Activated CD8-positive, alpha-beta memory T cell treated with anti-CD3 and anti-CD28 coated beads, Interleukin-2, amount 50 U/mL, for 1 hour (primary cell): Measurements from ENCODE around the gene CASK.
"Not testable (repeated sequence)": the region's sequence is repeated elsewhere in the genome, so short reads cannot be mapped to it uniquely, and the experiment has no call there.

Experiments
- DNase-seq: peaks from one replicate; pipeline ENCODE4 v3.0.0-alpha.2; 2020; ENCODE audit errors: extremely low read depth

Gene CASK

DNA sequence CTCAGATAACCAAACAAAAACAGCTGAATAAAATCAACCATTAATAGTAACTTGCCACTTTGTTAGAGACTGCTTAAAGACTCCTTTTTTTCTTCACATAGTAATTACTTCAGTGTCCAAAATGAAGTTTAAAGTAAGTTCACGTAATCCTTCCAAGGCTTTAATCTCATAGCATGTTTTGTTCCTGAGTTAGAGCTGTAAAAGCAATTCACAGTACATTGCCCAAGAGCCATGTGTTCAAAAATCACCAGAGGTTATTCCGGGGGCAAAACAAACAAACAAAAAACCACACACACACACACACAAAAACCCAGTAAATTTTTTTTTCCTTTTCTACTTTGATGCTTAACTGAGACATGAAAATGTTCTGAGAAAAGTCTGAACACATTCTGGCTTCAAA is 193.3 kb downstream of the CASK start:
- DNase-seq = no peak

DNA sequence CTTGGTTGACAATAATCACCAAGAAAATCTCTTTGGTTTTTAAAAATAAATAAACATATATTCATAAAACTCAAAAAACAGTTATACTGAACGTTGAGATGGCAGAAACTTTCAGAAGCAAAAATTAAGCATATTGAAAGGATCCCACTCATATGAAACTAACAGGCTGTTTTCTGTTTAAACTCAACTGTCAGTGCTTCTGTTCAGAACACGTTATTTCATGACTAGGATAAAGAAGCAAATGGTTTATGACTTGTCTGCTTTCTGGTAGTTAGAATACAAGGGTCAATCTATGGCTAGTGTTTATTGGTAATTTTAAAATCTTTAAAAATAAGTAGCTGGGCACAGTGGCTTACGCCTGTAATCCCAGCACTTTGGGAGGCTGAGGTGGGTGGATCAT is 195.2 kb downstream of the CASK start:
- DNase-seq = no peak

DNA sequence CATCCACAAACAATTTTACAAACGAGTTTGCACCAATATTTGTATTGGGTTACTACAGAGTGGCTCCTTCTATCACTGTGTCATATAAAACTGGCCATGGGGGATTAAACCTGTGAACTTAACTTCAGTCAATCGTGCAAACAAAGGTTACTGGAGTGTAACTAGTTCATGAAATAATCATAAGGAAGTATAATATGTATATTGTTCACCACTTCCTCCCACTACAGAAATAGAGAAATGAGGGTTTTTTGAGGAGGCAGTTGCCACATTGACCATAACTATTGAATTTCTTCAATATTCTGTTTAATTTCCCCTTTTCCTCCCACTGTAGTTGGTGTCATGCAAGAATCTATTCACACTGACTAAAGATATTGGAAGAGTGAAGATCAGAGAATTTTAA is 199.5 kb downstream of the CASK start, which contains the start of gene GPR82:
GPR82 (plus strand) TSS at position 356 of the 400 bp plus-strand sequence. CDS start 2,846 bp downstream, outside the sequence.
- DNase-seq = no peak

DNA sequence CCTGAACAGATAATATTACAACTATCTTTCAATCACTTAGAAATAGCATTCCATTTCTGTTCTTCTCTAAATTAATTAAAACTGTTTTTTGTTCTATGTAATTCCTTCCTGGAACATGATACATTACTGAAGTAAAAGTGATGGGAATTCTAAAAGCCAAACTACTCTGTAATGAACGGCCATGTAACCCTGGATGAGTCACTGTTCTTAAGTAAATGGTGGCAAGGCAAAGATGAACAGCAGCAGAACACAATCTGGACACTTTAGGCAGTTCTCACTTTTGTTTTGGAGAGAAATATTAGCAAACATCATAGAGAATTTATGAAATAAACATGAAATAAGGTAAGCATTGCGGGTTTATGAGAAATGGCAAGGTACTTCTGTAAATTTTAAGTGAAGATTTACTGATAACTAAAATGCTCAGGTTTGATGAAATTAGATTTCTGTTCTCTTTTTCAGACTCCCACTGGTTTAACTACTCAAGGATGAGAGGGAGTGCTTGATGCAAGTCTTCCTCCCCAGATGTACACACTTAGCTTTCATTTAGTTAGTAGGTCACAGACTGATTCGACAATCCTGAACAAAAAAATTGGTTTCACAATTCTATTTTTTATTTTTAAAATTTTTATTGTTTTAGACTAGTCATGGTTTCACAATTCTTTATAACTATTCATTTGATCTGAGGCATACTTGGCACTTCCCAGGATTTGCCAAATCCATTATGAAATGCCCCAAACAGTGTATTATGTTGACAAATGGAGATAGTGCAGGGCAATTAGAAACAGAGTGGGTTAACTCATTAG is 200.3 kb downstream of the CASK start:
- no peak for DNase-seq

DNA sequence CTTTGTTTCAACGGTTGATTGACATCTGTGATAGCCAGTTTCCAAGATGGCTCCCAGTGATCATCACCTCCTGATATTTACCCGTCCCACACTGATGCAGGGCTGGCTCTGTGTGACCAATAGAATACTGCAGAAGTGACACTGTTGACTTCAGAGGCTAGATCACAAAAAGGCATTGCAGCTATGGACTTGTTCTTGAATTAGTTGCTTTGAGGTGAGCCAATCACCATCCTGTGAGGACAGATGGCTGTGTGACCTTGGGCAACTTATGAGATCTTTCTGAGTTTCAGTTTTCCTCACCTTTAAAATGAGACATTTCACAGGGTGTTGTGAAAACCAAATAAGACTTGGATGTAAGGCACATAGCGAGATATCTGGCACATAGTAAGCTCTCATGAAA is 201.1 kb downstream of the CASK start:
- no peak for DNase-seq

DNA sequence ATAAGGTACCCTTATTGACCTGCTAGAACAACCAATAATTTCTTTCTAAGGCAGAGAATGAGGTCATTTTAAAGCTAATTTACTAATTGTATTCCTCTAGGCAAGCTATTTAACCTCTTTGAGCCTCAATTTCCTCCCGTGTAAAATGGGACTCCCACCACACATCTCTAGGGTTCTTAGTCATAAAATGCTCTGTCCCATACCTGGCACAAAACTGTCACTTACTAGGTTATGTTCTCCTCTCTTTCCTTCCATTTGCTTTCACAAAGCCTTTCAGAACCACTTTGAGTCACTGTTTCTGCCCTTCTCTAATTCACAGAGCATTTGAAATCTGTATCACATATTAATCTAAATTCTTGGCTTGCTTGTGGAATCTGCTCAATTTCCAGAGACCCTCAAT is 201.8 kb downstream of the CASK start:
- DNase-seq = no peak

DNA sequence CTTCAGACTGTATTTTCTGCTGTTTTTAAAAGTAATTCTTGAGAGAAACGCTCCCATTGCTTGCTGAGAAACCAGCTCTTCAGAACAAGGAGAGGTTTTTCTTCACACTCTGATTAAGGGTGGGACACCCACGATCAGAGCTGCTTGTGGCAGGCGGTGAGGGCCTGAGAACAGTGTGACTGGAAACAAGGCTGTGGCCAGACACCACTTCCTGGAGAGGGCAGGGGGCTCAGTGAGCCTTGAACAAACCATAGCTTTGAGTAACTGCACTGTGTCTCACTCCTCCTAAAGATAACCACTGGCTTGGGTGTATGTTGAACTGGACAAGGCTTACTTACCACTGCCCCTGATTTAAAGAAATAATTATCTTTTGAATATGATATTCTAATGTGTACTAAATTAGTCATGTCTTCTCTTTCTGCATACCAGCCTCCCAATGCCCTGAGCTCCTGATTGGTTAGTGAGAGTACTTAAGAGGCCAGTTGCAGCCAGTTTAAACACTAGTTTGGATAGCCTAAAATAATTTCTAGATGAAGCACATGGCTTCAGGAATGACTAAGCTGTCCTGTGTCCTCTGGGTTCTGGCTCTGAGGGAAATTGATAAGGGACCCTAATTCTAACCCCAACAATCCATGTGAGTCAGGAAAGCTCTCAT is 203.1 kb downstream of the CASK start:
- DNase-seq = peak; percentile 16

DNA sequence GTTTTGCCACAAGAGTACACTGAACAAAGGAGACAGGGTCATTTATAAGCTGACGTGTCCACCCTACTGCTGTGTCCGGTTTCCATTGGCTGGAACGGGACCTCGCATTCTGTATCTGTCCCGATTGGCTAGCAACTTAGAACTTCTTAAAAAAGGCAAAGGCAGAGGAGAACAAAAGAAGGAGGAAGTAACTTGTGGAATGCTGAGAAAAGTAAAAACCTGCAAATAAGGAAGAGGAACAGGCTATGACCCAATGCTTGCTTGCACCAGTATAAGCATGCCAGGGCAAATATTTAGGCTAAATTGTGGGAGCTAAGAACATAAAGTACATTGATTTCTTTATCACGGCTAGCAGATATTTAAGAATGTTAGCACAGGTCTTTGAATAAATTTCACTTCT is 203.7 kb downstream of the CASK start:
- DNase-seq = not testable (repeated sequence)

DNA sequence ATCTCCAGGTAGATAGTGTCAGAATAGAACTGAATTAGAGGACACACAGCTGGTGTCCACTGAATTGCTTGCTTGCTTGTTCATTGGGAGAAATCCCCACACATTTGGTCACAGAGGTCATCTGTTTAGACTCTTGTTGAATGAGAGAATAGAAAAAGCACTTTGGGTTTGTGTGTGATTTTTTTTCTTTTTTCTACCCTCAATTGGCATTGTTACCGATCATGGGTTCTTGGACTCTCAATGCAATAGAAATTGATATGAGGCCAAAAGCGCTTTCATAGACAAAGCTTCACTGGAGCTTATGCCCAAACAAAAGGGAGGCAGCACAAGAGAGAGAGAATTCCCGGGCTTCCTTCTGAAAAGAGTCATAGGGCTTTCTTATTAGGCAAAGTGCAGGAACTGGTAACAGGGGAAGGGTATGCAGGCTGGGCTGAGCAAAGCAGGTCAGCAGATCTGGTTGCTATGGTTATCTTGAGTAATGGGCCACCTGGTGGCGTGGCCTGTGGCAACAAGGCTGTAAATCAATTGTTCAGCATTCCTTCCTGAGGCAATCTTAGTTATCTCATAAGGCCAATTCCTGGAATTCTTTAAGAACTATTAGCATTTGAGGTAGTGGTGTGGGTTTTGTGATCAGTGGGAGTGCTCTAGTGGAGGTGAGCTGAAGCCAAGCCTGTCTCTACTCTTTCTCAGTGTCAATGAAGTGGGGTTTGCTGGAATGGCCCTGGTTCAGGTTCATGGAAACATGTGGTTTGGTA is 204.7 kb downstream of the CASK start:
- DNase-seq = no peak

DNA sequence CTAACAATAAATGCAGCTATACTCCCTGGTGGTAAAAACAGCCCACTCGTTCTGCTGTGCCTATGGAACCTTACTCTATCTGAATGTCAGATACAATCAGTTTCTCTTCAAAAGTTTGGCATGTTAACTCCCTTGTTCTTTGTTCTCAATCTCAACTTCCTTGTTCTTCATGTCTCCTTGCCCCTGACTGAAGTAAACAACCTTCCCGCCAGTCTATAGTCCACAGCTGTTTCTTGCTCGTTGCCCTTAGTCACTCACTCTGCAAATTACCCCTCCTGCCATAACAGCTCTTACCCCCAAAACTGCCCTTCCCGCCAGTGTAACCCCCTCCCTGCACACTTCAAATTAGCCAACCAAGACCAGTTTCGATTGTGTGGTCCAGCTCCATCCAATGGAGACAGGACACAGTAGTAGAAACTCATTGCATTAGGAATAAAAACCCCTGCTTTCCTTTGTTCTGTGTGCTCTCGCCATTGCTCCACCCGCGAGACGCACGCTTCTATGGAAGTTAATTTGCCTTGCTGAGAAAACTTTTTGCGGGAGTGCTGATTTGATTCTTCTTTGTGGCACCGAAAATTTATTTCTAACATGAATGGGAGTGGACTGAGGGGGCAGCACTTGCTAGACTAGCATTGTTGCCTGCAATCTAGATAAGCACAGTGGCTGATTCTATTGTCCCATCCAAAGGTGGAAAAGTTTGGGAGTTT is 206.4 kb downstream of the CASK start:
- DNase-seq = no peak

DNA sequence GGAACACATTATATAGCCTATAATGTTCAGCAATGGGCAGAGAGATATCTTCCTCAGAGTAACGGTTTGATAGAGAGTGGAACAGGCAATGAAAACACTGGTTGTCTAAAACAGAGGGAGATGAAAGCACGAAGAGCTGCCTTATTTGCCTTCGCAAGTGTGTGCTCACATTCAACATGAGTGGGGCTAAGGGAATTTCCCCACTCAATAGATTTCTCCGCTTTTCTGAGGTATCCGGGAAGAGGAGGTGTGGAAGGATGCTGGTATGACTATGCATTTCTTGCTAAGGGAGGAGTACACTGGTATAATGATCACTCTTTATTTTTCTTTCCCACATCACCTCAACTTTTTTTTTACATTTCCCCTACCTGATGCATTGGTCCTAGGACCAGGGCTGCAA is 207.1 kb downstream of the CASK start:
- DNase-seq = no peak

DNA sequence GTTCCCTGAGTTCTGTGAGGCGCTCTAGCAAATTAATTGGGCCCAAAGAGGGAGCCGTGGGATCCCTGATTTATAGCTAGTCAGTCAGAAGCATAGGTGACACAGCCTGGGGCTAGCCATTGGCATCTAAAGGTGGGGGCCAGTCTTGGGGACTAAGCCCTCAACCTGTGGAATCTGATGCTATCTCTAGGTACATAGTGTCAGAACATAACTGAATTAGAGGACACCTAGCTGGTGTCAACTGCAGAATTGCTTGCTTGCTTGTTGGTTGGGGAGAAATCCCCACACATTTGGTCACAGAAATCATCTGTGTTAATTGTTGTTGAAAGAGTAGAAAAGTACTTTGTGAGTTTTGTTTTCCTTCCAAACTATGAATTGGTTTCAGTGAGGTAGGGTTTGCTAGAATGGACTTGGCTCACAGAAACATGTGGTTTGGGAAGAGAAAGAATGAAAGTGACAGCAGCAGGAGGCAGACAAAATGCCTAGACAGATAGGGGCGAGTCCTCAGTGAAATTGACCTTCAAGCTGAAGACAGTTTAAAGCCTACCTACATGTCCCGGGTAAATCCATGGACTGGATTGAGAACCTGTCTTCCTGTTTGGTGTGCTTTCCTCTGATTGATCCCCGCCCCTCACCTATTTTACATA is 212.2 kb downstream of the CASK start:
- no peak for DNase-seq

DNA sequence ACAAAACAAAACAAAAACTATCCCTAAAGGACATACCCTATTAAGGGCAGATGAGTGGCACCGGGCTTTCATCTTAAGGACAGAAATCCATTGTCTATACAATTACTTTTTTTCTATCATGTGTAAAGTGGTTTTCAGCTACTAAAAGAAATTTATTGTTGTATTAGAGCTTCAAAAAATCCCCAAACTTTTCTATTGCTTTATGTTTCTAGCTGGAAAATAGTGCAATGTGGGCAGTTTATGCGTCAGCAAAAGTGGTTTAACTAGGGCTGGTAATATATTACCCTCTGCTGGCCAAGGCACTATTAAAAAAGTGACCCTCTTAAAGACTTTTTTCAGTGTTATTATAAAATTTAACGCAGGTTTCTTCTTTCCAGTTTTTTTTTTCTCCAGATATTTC is 214.9 kb downstream of the CASK start:
- DNase-seq = no peak

DNA sequence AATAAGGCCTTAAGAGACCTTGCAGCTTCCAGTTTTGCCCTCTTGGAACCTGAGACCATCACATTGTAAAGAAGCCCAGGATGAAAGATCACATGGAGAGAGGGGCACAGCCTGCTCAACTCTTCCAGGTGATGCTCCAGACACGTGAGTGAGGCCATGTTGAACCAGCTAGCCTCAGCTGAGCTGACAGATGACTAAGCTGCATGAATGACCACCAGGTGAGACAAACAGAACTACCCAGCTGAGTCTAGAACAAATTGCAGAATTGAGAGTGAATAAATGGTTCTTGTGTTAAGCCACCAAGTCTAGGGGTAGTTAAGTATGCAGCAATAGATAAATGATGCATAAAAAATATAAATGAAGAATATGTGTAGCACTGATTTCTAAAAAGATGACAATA is 216.1 kb downstream of the CASK start:
- no peak for DNase-seq

DNA sequence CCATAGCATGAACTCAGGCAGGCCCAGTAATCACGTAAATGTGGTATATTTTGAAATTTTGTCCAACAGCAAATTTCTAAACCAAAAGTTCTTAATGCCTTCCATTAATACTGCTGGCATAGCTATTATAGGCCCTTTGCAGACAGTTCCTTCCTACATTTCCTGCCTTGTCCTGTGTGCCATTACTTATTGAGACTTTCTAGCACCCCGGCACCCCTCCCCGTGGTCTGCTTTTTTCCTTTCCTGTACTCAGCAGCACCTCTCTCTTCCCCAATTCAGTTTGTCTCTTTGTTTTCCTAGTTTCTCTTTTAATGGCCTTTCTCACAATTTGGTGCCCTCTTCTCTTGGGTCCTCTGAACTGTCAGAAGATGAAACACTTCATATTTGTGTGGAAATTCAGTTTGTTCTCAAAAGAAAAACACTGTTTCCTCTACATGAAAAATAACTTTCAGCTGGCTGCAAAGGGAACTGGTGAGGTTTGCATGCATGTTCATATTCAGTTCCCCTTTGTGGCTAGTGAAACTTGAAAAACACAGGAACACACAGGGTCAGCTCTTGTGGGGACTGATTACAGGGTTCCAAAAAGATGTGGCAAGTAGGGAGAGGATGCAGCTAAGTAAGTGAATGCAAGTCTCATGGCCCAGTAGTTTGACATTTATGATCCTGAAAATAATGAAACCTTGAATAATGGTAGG is 217.5 kb downstream of the CASK start:
- no peak for DNase-seq

DNA sequence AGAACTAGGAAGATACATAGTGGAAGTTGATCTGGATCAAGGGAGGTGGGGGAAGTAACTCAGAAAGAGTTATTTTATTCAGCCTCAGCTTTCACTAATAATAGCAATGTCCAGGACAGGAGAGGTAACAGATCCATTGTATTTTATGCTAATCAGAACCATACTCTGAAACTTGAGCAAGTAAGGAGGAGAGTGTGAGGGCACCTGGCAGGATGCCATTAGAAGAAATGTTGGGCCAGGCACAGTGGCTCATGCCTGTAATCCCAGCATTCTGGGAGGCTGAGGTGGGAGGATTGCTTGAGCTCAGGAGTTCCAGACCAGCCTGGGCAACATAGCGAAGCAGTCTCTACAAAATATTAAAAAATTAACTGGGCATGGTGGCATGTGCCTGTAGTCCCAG is 218.3 kb downstream of the CASK start:
- DNase-seq = no peak

DNA sequence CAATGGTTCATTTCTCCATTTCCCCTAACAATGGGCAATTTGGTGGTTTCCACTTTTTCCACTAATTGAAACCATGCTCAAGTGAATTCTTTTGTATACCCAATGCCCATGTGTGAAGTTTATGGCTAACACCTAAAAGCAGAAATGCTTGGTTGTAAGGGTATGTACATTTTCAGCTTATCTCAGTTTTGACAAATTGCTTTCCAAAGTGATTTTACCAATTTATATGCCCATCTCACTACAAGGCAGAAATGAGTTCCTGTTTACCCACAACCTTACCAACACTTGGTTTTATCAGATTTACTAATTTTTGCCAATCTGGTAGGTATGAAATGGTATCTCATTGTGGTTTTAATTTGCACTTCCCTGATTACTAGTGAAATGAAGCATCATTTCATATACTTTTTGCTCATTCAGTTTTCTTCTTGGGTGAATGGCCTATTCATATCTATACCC is 219.8 kb downstream of the CASK start:
- DNase-seq = no peak

DNA sequence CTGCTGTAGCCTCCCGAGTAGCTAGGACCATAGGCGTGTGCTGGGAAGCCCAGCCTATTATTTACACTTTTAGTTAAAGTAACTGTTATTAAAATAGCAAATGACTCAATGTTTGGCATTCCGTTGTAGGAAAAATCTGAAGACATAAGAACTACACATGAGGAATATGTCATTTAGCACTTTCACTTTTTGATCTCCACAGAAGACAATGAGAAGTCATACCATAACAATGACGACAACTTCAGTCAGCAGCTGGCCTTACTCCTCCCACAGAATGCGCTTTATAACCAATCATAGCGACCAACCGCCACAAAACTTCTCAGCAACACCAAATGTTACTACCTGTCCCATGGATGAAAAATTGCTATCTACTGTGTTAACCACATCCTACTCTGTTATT is 227.9 kb downstream of the CASK start:
- DNase-seq = no peak

DNA sequence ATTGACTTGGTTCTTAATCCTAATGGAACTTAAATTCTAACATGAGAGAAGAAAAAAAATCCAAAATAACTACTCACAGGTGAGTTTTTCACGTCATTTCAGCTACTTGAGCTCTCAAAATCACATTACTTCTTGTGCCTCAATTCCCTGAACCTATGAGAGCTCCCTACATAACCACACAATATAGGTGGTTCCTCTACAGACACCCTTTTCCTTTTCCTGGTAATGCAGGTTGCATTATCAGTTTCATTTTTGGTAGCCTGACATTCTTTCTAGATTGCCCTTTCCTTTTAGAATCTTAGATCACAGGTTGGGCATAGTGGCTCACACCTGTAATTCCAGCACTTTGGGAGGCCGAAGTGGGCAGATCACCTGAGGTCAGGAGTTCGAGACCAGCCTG is 230.3 kb downstream of the CASK start:
- DNase-seq = no peak

DNA sequence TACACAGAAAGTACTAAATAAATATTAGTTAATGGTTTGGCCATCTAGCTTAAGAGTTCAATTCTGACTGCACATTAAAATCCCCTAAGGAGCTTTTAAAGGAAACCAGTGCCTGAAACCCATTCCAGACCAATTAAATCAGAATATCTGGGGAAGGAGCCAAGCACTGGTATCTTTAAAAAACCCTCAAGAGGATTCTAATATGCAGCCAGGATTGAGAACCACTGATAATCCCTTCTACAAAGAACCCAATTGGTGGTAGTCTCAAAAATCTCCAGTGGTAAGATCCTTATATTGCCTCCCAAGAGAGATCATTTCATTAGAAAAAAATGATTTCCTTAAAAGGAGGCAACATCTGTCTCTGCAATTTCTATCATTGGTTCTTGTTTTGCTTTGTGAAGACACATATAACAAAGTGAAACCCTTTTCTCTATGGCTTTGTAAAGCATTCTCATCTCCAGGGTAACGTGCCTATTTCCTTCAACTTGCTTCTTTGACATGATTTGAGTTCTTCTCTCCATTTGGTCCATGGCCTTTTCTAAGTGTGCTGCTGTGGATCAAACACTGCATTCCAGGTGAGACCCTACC is 231.1 kb downstream of the CASK start:
- DNase-seq = no peak

DNA sequence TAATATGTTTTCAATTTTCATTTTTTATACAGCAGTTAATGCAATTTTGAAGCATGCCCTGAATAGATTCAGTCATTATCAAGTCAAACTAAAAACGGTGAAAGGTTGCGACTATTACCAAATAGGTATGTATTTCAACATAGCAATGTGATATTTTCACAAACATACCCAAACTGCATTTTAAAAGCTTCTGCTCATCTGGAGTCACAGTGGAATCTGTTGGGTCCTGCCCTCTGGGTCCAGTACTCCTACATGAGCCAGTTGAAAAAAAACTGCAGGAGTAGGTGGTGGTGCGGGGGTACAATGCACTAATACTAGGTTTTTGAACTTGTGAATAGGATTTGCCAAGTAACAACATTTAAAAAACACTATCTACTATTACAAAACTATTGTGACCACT is 233.6 kb downstream of the CASK start:
- DNase-seq = no peak
